ENCODE measurements around the gene CD7. TPM values are rescaled to one million over a fixed set of nuclear protein-coding genes. Genes with fewer than 3 reads are reported as not detected.
A peak's percentile ranks its signal among the peaks of the same experiment; 100 is the strongest.

CD7 gene
- total and polyA plus RNA-seq, 9 donors = 0.22 to 1.4 (median 0.50) TPM

- WGBS (ENCODE audit: insufficient coverage) = 48% methylated on average over 11 of the region's 11 CpGs
- Histone ChIP-seq H3K4me1 (ENCODE audit: control insufficient read depth, insufficient read depth, low read length) (peaks cover 42% of the 10 kb centered on the region), H3K27ac (ENCODE audit: low read length) (peak overlapping the region; percentile 42), H3K9me3 (replicated peaks; ENCODE audit: control insufficient read depth, low read depth, low read length) (no peaks in the 10 kb centered on the region), H3K27me3 (ENCODE audit: control insufficient read depth, insufficient read depth, low read length) (peaks cover 18% of the 10 kb centered on the region), H3K36me3 (ENCODE audit: control insufficient read depth, insufficient read depth, low read length) (no peaks in the 10 kb centered on the region), H3K4me3 (ENCODE audit: low read length) (no peak overlapping the region)
- peak; percentile 83 for DNase-seq
Measured at GRCh38 chr17:82355770-82356427, 38.5 kb upstream of the CD7 start.

DNA sequence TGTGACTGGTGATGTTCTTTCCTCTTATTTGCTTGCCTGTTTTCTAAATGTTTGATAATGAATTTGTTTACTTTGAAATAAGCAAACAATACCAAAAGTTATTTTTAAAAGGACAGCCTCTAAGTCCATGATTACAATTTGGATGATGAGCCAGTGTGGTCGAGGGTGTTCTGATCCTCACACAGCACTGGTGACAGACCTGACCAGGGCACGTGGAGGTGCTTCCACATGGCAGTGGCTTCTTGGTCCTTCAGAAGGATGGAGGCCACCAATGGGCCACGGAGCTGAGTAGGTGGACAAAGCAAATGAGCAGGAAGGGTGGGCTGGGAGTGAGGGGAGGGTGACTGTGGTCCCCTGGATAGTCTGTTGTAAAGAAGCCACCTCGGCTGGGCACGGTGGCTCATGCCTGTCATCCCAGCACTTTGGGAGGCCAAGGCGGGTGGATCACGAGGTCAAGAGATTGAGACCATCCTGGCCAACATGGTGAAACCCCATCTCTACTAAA is 37.4 kb upstream of the CD7 start:
- no peaks in the 10 kb centered on the region for H3K9me3 ChIP-seq (replicated peaks; ENCODE audit: control insufficient read depth, low read depth, low read length)
- no peak overlapping the region for H3K4me3 ChIP-seq (ENCODE audit: low read length)
- no peak for DNase-seq
- peaks cover 43% of the 10 kb centered on the region for H3K4me1 ChIP-seq (ENCODE audit: control insufficient read depth, insufficient read depth, low read length)
- WGBS (ENCODE audit: insufficient coverage) = 95% methylated on average over 3 of the region's 7 CpGs
- peaks cover 18% of the 10 kb centered on the region for H3K27me3 ChIP-seq (ENCODE audit: control insufficient read depth, insufficient read depth, low read length)
- no peak overlapping the region for H3K27ac ChIP-seq (ENCODE audit: low read length)
- H3K36me3 ChIP-seq (ENCODE audit: control insufficient read depth, insufficient read depth, low read length) = no peaks in the 10 kb centered on the region

- no peak for DNase-seq
- 90% methylated on average over 2 of the region's 8 CpGs for WGBS (ENCODE audit: insufficient coverage)
- H3K4me1 ChIP-seq (ENCODE audit: control insufficient read depth, insufficient read depth, low read length) = peaks cover 52% of the 10 kb centered on the region
Measured at GRCh38 chr17:82353484-82353883, 36.1 kb upstream of the CD7 start.

DNA sequence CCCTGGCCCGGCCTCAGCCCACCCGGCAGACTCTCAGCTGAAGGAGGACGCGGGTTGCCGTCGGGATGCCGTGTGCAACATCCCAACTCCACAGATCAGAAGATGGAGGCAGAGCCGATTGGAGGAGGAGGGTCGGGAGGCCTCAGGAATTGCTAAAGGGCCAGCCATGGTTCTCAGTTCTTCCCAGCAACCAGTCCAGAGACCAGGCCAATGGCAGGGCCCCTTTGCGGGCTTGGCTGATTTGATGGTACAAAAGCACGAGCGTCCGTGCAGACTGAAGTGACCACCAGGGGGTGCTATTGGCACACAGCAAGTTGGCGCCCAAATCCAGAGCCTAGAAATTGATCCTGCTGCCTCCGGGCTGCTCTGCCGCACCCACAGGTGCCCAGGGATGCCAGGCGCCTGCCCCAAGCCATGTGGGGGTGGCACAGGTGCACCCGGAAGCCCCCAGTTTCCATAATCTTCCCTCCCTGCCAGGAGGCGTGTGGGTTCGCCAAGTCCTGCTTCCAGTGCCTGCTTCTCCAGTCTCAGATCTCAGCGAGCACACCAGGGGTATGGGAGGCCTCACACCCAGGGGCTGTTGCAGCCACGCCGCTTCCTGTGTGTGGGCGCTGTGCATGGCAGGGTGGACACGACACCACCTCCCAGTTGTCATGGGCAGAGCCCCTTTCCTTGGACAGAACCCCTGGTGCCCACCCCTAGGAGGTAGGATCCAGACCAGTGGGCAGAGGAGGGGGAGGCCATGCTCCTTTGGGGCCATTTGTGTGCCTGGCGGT is 34.5 kb upstream of the CD7 start:
- no peak overlapping the region for H3K4me3 ChIP-seq (ENCODE audit: low read length)
- 12% methylated on average over 14 of the region's 26 CpGs for WGBS (ENCODE audit: insufficient coverage)
- peaks cover 10% of the 10 kb centered on the region for H3K27me3 ChIP-seq (ENCODE audit: control insufficient read depth, insufficient read depth, low read length)
- no peaks in the 10 kb centered on the region for H3K9me3 ChIP-seq (replicated peaks; ENCODE audit: control insufficient read depth, low read depth, low read length)
- peak; percentile 89 for DNase-seq
- no peaks in the 10 kb centered on the region for H3K36me3 ChIP-seq (ENCODE audit: control insufficient read depth, insufficient read depth, low read length)
- no peak overlapping the region for H3K27ac ChIP-seq (ENCODE audit: low read length)
- peaks cover 48% of the 10 kb centered on the region for H3K4me1 ChIP-seq (ENCODE audit: control insufficient read depth, insufficient read depth, low read length)

More at GRCh38 chr17:82353484-82353883, 36.1 kb upstream of the CD7 start:
- Histone ChIP-seq H3K36me3 (ENCODE audit: control insufficient read depth, insufficient read depth, low read length) (no peaks in the 10 kb centered on the region), H3K27ac (ENCODE audit: low read length) (no peak overlapping the region), H3K4me3 (ENCODE audit: low read length) (no peak overlapping the region), H3K27me3 (ENCODE audit: control insufficient read depth, insufficient read depth, low read length) (peaks cover 12% of the 10 kb centered on the region), H3K9me3 (replicated peaks; ENCODE audit: control insufficient read depth, low read depth, low read length) (no peaks in the 10 kb centered on the region)

- no peak overlapping the region for H3K4me3 ChIP-seq (ENCODE audit: low read length)
- H3K4me1 ChIP-seq (ENCODE audit: control insufficient read depth, insufficient read depth, low read length) = peaks cover 45% of the 10 kb centered on the region
- no peaks in the 10 kb centered on the region for H3K36me3 ChIP-seq (ENCODE audit: control insufficient read depth, insufficient read depth, low read length)
- 48% methylated on average over 21 of the region's 21 CpGs for WGBS (ENCODE audit: insufficient coverage)
- no peak for DNase-seq
- peaks cover 9% of the 10 kb centered on the region for H3K27me3 ChIP-seq (ENCODE audit: control insufficient read depth, insufficient read depth, low read length)
- no peaks in the 10 kb centered on the region for H3K9me3 ChIP-seq (replicated peaks; ENCODE audit: control insufficient read depth, low read depth, low read length)
- H3K27ac ChIP-seq (ENCODE audit: low read length) = no peak overlapping the region
Measured at GRCh38 chr17:82351254-82351712, 33.9 kb upstream of the CD7 start.

- Histone ChIP-seq H3K27me3 (ENCODE audit: control insufficient read depth, insufficient read depth, low read length) (peaks cover 7% of the 10 kb centered on the region), H3K27ac (ENCODE audit: low read length) (no peak overlapping the region), H3K4me1 (ENCODE audit: control insufficient read depth, insufficient read depth, low read length) (peaks cover 37% of the 10 kb centered on the region), H3K9me3 (replicated peaks; ENCODE audit: control insufficient read depth, low read depth, low read length) (no peaks in the 10 kb centered on the region), H3K4me3 (ENCODE audit: low read length) (no peak overlapping the region), H3K36me3 (ENCODE audit: control insufficient read depth, insufficient read depth, low read length) (no peaks in the 10 kb centered on the region)
- 86% methylated on average over 24 of the region's 28 CpGs for WGBS (ENCODE audit: insufficient coverage)
- DNase-seq = no peak
Measured at GRCh38 chr17:82350182-82351030, 33.0 kb upstream of the CD7 start.

DNA sequence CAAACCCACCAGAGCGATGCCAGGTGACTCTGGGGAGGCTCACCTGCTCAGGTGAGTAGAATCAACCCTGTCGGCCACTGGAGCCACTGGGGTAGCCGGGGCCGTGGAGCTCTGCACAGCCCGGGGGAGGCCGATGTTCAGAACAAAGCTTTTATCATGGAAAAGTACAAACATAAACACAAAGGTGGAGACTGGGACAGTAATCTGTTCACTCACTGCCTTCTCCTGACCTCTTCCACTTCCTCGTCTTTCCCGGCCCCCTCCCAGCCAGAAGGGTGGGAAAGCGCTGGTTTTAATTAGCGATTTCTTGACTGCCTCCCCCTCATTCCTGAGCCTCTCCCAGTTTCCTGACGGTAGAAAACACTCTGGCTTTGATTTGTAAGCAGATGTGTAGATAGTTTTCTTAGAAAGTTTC is 31.9 kb upstream of the CD7 start:
- WGBS (ENCODE audit: insufficient coverage) = 10% methylated on average over 2 of the region's 11 CpGs
- Histone ChIP-seq H3K9me3 (replicated peaks; ENCODE audit: control insufficient read depth, low read depth, low read length) (no peaks in the 10 kb centered on the region), H3K4me3 (ENCODE audit: low read length) (no peak overlapping the region), H3K36me3 (ENCODE audit: control insufficient read depth, insufficient read depth, low read length) (no peaks in the 10 kb centered on the region), H3K27ac (ENCODE audit: low read length) (peak overlapping the region; percentile 2), H3K4me1 (ENCODE audit: control insufficient read depth, insufficient read depth, low read length) (peaks cover 37% of the 10 kb centered on the region), H3K27me3 (ENCODE audit: control insufficient read depth, insufficient read depth, low read length) (peaks cover 7% of the 10 kb centered on the region)
- DNase-seq = peak; percentile 82

DNA sequence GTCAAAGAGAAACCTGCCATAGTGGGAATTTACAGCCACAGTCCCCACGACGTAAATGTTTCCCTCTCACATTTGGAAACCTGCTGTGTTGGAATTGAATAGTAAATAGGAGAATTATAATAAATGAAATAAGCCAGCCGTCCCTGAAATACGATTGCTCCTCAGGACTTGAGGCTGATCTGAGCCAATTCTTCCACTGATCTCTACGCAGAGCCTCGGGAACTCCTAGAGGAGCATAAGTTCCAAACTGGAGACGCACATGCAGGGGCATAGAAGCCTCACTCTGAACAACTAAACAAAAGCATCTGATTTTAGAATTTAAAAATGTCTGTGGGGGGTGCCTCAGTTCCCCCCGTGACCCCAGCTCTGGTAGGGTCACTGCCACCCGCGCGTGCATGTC is 31.5 kb upstream of the CD7 start:
- DNase-seq = peak; percentile 65
- Histone ChIP-seq H3K4me3 (ENCODE audit: low read length) (no peak overlapping the region), H3K9me3 (replicated peaks; ENCODE audit: control insufficient read depth, low read depth, low read length) (no peaks in the 10 kb centered on the region), H3K4me1 (ENCODE audit: control insufficient read depth, insufficient read depth, low read length) (peaks cover 36% of the 10 kb centered on the region), H3K36me3 (ENCODE audit: control insufficient read depth, insufficient read depth, low read length) (no peaks in the 10 kb centered on the region), H3K27me3 (ENCODE audit: control insufficient read depth, insufficient read depth, low read length) (peaks cover 7% of the 10 kb centered on the region), H3K27ac (ENCODE audit: low read length) (no peak overlapping the region)
- 64% methylated on average over 4 of the region's 11 CpGs for WGBS (ENCODE audit: insufficient coverage)

- 38% methylated on average over 6 of the region's 9 CpGs for WGBS (ENCODE audit: insufficient coverage)
Measured at GRCh38 chr17:82348434-82348833, 31.0 kb upstream of the CD7 start.

More at GRCh38 chr17:82348434-82348833, 31.0 kb upstream of the CD7 start:
- Histone ChIP-seq H3K36me3 (ENCODE audit: control insufficient read depth, insufficient read depth, low read length) (no peaks in the 10 kb centered on the region), H3K4me1 (ENCODE audit: control insufficient read depth, insufficient read depth, low read length) (peaks cover 32% of the 10 kb centered on the region), H3K4me3 (ENCODE audit: low read length) (no peak overlapping the region), H3K27ac (ENCODE audit: low read length) (no peak overlapping the region), H3K27me3 (ENCODE audit: control insufficient read depth, insufficient read depth, low read length) (peaks cover 7% of the 10 kb centered on the region), H3K9me3 (replicated peaks; ENCODE audit: control insufficient read depth, low read depth, low read length) (no peaks in the 10 kb centered on the region)
- DNase-seq = no peak
